ENCODE results near the gene DDX39A.
A peak's percentile ranks its signal among the peaks of the same experiment; 100 is the strongest.
"Not testable (repeated sequence)": the region's sequence is repeated elsewhere in the genome, so short reads cannot be mapped to it uniquely, and the experiment has no call there.

DDX39A gene

GRCh38 chr19:14383661-14384555 is 35.2 kb downstream of the DDX39A start:
- DNase-seq = no peak

GRCh38 chr19:14381689-14382474 is 37.3 kb downstream of the DDX39A start:
- no peak for DNase-seq

GRCh38 chr19:14379294-14380065 is 39.7 kb downstream of the DDX39A start:
- no peak for DNase-seq

- DNase-seq = no peak
These were observed 40.3 kb downstream of the DDX39A start for GRCh38 chr19:14378890-14379289.

- no peak for DNase-seq
These were observed 41.2 kb downstream of the DDX39A start for GRCh38 chr19:14377883-14378328.

DNA sequence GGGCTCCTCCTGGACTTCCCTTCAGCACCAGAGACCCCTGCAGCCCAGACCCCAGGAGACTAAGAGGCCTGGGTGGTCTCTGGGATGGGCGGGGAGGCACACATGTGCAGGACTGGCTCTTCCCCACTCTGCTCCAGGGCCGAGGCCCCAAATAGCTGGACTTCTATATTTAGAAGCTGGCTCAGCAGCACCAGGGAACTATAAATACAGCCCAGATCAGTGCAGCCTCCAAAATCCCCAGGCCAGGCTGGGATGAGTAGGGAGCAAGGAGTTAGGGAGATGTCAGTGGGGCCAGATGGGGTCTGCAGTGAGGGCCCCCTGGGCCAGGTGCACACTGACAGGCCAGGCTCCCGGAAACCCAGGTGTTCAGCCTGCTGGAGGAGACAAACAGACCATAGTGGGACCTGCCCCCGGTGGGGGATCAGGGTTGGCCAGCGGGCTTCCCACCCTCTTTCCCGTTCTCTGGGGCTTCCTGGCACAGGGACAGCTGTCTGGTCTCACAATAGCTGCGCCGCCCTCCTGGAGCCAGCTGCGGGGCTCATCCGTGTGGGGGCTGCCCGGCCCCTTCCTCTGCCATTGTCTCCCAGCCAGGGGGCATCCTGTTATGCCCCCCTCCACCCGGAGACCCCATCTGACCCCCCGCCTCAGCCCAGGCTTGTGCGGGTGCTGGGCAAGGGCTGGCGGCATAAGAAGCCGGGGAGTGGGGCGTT is 43.4 kb downstream of the DDX39A start:
- DNase-seq = no peak

- DNase-seq = no peak
These were observed 44.0 kb downstream of the DDX39A start for GRCh38 chr19:14375055-14375581.

DNA sequence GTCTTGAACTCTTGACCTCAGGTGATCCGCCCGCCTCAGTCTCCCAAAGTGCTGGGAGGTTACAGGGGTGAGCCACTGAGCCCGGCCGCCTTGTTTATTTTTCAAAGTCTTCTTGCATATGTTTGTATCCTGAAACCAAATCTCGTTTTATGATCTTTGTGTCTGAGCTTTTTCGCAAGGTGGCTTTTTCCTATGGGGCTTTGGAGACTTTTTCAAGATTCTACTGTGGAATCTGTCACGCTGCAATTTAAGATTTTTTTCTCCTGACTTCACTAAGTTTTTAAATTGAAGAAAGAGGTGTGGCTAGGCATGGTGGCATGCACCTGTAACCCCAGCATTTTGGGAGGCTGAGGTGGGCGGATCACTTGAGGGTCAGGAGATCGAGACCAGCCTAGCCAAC is 44.8 kb downstream of the DDX39A start:
- DNase-seq = not testable (repeated sequence)

- DNase-seq = not testable (repeated sequence)
These were observed 46.6 kb downstream of the DDX39A start for GRCh38 chr19:14372384-14373077.

DNA sequence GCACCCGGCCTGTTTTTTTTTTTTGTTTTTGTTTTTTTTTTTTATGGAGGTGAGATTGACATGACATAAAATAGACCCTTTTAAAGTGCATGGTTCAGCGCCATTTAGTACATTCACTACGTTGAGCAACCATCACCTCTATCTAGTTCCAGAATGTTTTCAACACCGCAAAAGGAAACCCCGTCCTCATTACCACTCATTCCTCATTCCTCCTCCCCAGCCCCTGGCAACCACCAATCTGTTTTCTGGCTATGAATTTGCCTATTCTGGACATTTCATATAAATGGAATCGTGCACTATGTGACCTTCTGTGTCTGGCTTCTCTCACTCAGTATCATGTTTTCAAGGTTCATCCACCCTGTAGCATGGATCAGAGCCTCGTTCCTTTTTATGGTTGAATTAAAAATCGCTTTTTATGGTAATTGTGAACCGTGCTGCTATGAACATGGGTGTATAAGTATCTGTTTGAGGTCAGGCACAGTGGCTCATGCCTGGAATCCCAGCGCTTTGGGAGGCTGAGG is 47.8 kb downstream of the DDX39A start:
- DNase-seq = no peak

- no peak for DNase-seq
These were observed 48.2 kb downstream of the DDX39A start for GRCh38 chr19:14370940-14371280.

- DNase-seq = no peak
These were observed 48.8 kb downstream of the DDX39A start for GRCh38 chr19:14370169-14370939.

GRCh38 chr19:14369399-14370168 is 49.6 kb downstream of the DDX39A start:
- no peak for DNase-seq

DNA sequence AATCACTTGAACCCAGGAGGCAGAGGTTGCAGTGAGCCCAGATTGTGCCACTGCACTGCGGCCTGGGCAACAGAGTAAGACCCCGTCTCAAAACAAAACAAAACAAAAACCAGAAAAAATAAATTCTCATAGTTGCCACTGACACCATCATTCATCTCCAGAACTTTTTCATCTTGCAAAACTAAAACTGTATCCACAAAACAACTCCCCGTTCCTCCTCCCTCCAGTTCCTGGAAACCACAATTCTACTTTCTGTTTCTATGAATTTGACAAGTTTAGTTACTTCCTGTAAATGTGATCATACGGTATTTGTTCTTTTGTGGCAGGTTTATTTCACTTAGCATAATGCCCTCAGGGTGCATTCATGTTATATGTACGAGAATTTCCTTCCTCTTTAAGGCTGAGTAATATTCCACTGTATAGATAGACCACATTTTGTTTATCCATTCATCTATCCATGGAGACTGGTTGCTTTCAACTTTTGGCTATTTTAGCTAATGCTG is 51.1 kb downstream of the DDX39A start:
- DNase-seq = no peak

GRCh38 chr19:14367016-14367415 is 52.1 kb downstream of the DDX39A start:
- DNase-seq = no peak

GRCh38 chr19:14366529-14366928 is 52.6 kb downstream of the DDX39A start:
- DNase-seq = peak; percentile 82

DNA sequence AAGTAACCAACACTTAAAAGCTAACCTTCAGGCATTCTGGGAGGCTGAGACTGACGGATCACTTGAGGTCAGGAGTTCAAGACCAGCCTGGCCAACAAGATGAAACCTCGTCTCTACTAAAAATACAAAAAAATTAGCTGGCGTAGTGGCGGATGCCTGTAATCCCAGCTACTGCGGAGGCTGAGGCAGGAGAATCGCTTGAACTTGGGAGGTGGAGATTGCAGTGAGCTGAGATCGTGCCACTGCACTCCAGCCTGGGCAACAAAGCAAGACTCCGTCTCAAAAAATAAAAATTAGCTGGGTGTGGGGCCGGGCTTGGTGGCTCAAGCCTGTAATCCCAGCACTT is 55.1 kb downstream of the DDX39A start:
- DNase-seq = not testable (repeated sequence)

- DNase-seq = peak; percentile 49
These were observed 55.7 kb downstream of the DDX39A start for GRCh38 chr19:14363183-14364097.

- no peak for DNase-seq
These were observed 57.3 kb downstream of the DDX39A start for GRCh38 chr19:14361824-14362223.

Data from NCI-H1436 treated with DMSO at 0.1 percent for 48 hours (cell line).